ENCODE data around the gene FOXP1.

FOXP1 gene

DNA sequence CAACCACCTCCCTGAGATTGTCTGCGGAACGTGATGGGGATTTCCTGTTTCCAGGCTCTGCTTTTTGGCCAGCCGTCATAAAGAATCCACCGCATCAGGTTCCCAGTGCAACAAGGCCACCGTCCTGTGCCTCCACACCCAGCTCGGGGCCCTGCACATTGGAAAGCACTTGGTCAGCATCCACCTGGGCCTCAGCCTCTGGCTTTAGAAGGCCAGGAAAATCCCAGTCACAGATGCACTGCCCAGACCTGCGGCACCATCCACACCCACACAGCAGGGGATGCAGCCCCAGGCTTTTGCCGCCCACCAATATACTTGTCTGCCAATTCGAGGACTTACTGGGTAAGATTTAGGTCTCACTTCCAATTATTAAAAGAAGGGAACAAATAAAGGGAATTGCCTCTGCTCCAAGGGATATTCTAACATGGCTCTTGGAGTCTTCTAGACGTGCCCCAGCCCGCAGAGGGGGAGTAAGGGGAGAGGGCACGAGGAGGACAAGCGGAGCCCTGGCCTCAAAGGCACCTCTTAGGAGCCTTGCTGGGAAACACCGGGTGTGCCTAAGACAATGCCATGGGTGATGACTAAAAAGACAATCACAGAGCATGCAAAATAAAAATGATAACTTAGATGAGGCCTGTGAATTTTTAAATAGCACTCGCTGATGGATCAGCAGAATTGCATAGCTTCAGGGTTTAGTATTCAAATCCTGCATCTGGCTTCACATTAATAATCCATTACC is 169.2 kb downstream of the FOXP1 start:
- no peaks in the 10 kb centered on the region for H3K9me3 ChIP-seq (ENCODE audit: severe bottlenecking)
- no peaks in the 10 kb centered on the region for H3K36me3 ChIP-seq
- H3K27me3 ChIP-seq (ENCODE audit: insufficient read depth, low read depth, severe bottlenecking), result no peaks in the 10 kb centered on the region
- no peak overlapping the region for H3K4me3 ChIP-seq (ENCODE audit: low read depth, low read length)
- TF ChIP-seq CTCF (IDR thresholded peaks at IDR 0.05; ENCODE audit: low read depth, low read length), result no peak
- H3K27ac ChIP-seq, result no peak overlapping the region
- no peak for DNase-seq

- DNase-seq, result no peak
- TF ChIP-seq CTCF (IDR thresholded peaks at IDR 0.05; ENCODE audit: low read depth, low read length), result no peak
- no peaks in the 10 kb centered on the region for H3K27me3 ChIP-seq (ENCODE audit: insufficient read depth, low read depth, severe bottlenecking)
- no peak overlapping the region for H3K27ac ChIP-seq
- H3K4me3 ChIP-seq (ENCODE audit: low read depth, low read length), result no peak overlapping the region
- H3K36me3 ChIP-seq, result no peaks in the 10 kb centered on the region
- H3K9me3 ChIP-seq (ENCODE audit: severe bottlenecking), result no peaks in the 10 kb centered on the region
Measured at GRCh38 chr3:71413572-71413971, 170.0 kb downstream of the FOXP1 start.

DNA sequence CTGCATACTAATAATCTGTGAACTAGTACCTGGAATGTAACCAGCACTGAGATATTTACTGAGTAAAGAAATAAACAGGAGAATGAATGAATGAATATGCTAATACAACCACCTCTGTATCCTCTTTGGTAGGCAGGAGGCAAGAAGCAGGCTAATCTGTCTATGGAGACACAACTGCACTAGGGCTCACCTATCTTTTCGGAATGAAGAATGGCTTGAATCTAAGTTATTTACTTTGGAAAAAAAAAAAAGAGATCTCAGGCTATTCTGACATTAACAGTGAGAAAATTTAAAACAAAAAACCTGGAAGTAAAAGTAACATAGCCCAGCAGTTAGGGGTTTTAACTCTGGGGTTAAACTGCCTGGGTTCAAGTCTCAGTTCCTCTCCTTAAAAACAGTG is 174.2 kb downstream of the FOXP1 start:
- no peak for TF ChIP-seq CTCF (IDR thresholded peaks at IDR 0.05; ENCODE audit: low read depth, low read length)
- H3K27ac ChIP-seq, result no peak overlapping the region
- no peaks in the 10 kb centered on the region for H3K36me3 ChIP-seq
- DNase-seq, result no peak
- no peaks in the 10 kb centered on the region for H3K27me3 ChIP-seq (ENCODE audit: insufficient read depth, low read depth, severe bottlenecking)
- H3K4me3 ChIP-seq (ENCODE audit: low read depth, low read length), result no peak overlapping the region
- no peaks in the 10 kb centered on the region for H3K9me3 ChIP-seq (ENCODE audit: severe bottlenecking)

DNA sequence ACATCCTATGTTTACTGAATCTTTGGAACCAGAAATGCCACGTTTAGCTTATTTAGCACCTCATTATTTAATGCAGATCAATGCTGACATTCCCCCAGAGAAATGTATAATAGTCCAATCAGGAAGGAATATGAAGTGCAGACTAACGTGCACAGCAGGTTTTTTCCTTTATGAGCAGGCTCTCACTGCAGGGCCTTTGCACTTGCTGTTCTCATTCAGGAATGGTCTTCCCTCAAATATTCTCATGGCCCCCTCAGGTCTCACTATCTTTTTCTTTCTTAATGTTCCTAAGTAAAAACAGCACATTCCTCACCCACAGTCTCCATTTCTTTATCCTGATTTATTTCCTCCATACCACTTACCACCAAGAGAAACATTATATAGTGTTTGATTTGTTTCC is 174.6 kb downstream of the FOXP1 start:
- H3K27ac ChIP-seq, result no peak overlapping the region
- no peak for DNase-seq
- H3K9me3 ChIP-seq (ENCODE audit: severe bottlenecking), result no peaks in the 10 kb centered on the region
- no peak for TF ChIP-seq CTCF (IDR thresholded peaks at IDR 0.05; ENCODE audit: low read depth, low read length)
- H3K4me3 ChIP-seq (ENCODE audit: low read depth, low read length), result no peak overlapping the region
- H3K36me3 ChIP-seq, result no peaks in the 10 kb centered on the region
- no peaks in the 10 kb centered on the region for H3K27me3 ChIP-seq (ENCODE audit: insufficient read depth, low read depth, severe bottlenecking)

- TF ChIP-seq CTCF (IDR thresholded peaks at IDR 0.05; ENCODE audit: low read depth, low read length), result no peak
- H3K27me3 ChIP-seq (ENCODE audit: insufficient read depth, low read depth, severe bottlenecking), result no peaks in the 10 kb centered on the region
- no peak for DNase-seq
- no peak overlapping the region for H3K4me3 ChIP-seq (ENCODE audit: low read depth, low read length)
- H3K27ac ChIP-seq, result no peak overlapping the region
- H3K36me3 ChIP-seq, result no peaks in the 10 kb centered on the region
- no peaks in the 10 kb centered on the region for H3K9me3 ChIP-seq (ENCODE audit: severe bottlenecking)
Measured at GRCh38 chr3:71407823-71408222, 175.7 kb downstream of the FOXP1 start.

Measured in WERI-Rb-1 (cell line).